OCI-LY3 (cell line): ENCODE results near the gene TMEM30A.

Experiments
- H2AFZ ChIP-seq: fragments of 200-600, 300-600 bp; shearing (Covaris generic); 2 replicates; pipeline ENCODE4 v1.6.0; 2014; ENCODE audit warnings: antibody characterized with exemption, low read depth, low read length
- H3K27ac ChIP-seq: fragments of 200-600, 300-600 bp; sonication (generic); 2 replicates; pipeline ENCODE4 v1.5.1; 2014; ENCODE audit warnings: mild to moderate bottlenecking, low read length, moderate library complexity, mixed read lengths
- H3K27me3 ChIP-seq: fragments of 200-600, 300-600 bp; sonication (generic); 2 replicates; pipeline ENCODE4 v1.6.1; 2014; ENCODE audit warnings: low read depth, low read length, mixed read lengths
- H3K36me3 ChIP-seq: fragments of 200-600, 300-600 bp; sonication (generic); replicated peaks from 2 replicates; pipeline ENCODE3; 2014; ENCODE audit warnings: low read depth, low read length, mixed read lengths
- H3K4me1 ChIP-seq: fragments of 300-600, 200-600 bp; sonication (generic); 2 replicates; pipeline ENCODE4 v1.6.1; 2014; ENCODE audit warnings: low read length, mixed read lengths
- H3K4me2 ChIP-seq: fragments of 200-600, 300-600 bp; sonication (generic); 2 replicates; pipeline ENCODE4 v1.6.1; 2014; ENCODE audit warnings: low read length, mixed read lengths
- H3K4me3 ChIP-seq: fragments of 300-600, 200-600 bp; sonication (generic); 2 replicates; pipeline ENCODE4 v1.5.1; 2014; ENCODE audit warnings: antibody characterized with exemption, mild to moderate bottlenecking, low read length, moderate library complexity
- H3K79me2 ChIP-seq: fragments of 300-600, 200-600 bp; shearing (Covaris generic); 2 replicates; pipeline ENCODE4 v1.6.1; 2014; ENCODE audit warnings: mild to moderate bottlenecking, low read length, mixed read lengths
- H3K9ac ChIP-seq: fragments of 300-600, 200-600 bp; shearing (Covaris generic); 2 replicates; pipeline ENCODE4 v1.6.0; 2014; ENCODE audit warnings: mild to moderate bottlenecking, low read length, moderate library complexity
- H3K9me3 ChIP-seq: fragments of 200-600, 300-600 bp; shearing (Covaris generic); 2 replicates; pipeline ENCODE4 v1.6.1; 2014; ENCODE audit warnings: low read length, mixed read lengths; ENCODE audit not compliant: insufficient read depth
- H4K20me1 ChIP-seq: fragments of 200-600, 300-600 bp; sonication (generic); 2 replicates; pipeline ENCODE4 v1.6.1; 2016; ENCODE audit warnings: low read length, mixed read lengths; ENCODE audit not compliant: insufficient read depth
- EZH2phosphoT487 ChIP-seq: fragments of 200-600 bp; shearing (Covaris generic); IDR thresholded peaks from 2 replicates; pipeline ENCODE4 v1.6.1; 2018; ENCODE audit warnings: antibody characterized with exemption, mixed run types, low read depth
- TF ChIP-seq, protein P1 (sequence below): fragments of 200-600, 300-600 bp; sonication (generic); IDR thresholded peaks from 2 replicates; pipeline ENCODE4 v1.5.1; 2014; ENCODE audit warnings: antibody characterized with exemption, low read length, low read depth

Gene TMEM30A

DNA sequence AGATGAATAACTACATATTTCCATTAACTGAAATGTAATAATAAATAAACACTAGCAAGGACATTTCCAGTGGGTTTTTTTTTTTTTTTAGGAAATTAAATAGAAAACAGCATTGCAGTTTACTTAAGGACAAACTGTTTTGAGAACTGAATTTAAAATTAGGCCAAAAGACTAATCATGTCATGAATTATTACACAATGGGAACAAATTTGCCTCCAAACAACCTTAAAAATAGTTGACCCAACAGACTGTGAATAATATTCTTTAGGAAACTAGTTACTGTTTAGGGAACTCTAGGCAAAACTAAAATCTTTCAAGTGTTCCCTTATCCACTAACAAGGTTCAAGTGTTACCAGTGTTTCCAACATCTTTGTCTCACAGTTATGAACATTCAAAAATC is 62.3 kb downstream of the TMEM30A start:
- H3K27me3 ChIP-seq: no peaks in the 10 kb centered on the region
- H3K9me3 ChIP-seq: no peaks in the 10 kb centered on the region
- H3K9ac ChIP-seq: no peak overlapping the region
- no peaks in the 10 kb centered on the region for H3K79me2 ChIP-seq
- H2AFZ ChIP-seq: no peak overlapping the region
- no peak overlapping the region for H3K4me2 ChIP-seq
- peaks cover 2% of the 10 kb centered on the region for H3K4me1 ChIP-seq
- no peak overlapping the region for H3K27ac ChIP-seq
- no peak for TF ChIP-seq EZH2phosphoT487
- TF ChIP-seq, protein P1, sequence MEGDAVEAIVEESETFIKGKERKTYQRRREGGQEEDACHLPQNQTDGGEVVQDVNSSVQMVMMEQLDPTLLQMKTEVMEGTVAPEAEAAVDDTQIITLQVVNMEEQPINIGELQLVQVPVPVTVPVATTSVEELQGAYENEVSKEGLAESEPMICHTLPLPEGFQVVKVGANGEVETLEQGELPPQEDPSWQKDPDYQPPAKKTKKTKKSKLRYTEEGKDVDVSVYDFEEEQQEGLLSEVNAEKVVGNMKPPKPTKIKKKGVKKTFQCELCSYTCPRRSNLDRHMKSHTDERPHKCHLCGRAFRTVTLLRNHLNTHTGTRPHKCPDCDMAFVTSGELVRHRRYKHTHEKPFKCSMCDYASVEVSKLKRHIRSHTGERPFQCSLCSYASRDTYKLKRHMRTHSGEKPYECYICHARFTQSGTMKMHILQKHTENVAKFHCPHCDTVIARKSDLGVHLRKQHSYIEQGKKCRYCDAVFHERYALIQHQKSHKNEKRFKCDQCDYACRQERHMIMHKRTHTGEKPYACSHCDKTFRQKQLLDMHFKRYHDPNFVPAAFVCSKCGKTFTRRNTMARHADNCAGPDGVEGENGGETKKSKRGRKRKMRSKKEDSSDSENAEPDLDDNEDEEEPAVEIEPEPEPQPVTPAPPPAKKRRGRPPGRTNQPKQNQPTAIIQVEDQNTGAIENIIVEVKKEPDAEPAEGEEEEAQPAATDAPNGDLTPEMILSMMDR: no peak
- no peaks in the 10 kb centered on the region for H3K36me3 ChIP-seq
- no peaks in the 10 kb centered on the region for H4K20me1 ChIP-seq
- H3K4me3 ChIP-seq: no peak overlapping the region

DNA sequence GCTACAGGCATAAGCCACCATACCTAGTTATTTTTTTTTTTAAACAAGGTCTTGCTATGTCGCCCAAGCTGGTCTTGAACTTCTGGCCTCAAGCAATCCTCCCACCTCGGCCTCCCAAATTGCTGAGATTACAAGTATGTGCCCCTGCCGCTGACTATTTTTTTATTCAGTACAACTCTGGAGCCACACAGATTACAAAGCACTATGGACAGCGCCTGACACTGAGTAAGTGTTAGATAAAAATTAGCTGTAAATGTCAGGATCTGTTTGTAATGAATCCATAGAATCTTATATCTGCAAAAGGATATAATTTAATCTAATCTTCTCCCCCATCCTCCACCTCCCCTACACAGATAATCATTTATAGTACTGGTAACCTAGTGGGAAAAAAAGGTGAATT is 63.5 kb downstream of the TMEM30A start:
- Histone ChIP-seq H2AFZ (no peak overlapping the region), H3K4me2 (no peak overlapping the region), H3K79me2 (no peaks in the 10 kb centered on the region), H3K27ac (no peak overlapping the region), H3K4me1 (peaks cover 6% of the 10 kb centered on the region), H3K9me3 (no peaks in the 10 kb centered on the region), H3K9ac (no peak overlapping the region), H3K4me3 (no peak overlapping the region), H3K36me3 (no peaks in the 10 kb centered on the region), H3K27me3 (no peaks in the 10 kb centered on the region), H4K20me1 (no peaks in the 10 kb centered on the region)
- TF ChIP-seq, protein P1: no peak
- no peak for TF ChIP-seq EZH2phosphoT487

DNA sequence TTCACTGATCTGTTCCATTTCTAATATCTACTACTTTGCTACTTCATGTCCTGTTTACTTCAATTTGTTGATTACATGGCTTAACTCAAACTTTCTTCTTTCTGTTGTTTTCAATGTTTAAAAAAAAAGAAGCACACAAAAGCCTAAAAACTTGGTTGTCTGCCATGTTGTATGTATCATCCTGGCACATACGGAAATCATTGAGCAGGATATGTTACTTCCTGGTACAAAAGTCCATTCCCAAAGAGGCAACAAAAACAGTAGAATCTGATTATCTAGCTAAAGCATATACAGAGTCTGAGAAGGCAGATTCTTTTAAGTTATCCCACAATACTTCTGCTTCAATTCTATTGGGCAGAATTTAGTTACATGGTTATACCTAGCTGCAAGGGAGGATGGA is 64.2 kb downstream of the TMEM30A start:
- Histone ChIP-seq H3K9me3 (no peaks in the 10 kb centered on the region), H3K4me3 (no peak overlapping the region), H3K27me3 (no peaks in the 10 kb centered on the region), H3K4me2 (no peak overlapping the region), H3K79me2 (no peaks in the 10 kb centered on the region), H3K9ac (no peak overlapping the region), H3K27ac (no peak overlapping the region), H3K4me1 (peaks cover 6% of the 10 kb centered on the region), H2AFZ (no peak overlapping the region), H3K36me3 (no peaks in the 10 kb centered on the region), H4K20me1 (no peaks in the 10 kb centered on the region)
- TF ChIP-seq EZH2phosphoT487: no peak
- TF ChIP-seq, protein P1: no peak

DNA sequence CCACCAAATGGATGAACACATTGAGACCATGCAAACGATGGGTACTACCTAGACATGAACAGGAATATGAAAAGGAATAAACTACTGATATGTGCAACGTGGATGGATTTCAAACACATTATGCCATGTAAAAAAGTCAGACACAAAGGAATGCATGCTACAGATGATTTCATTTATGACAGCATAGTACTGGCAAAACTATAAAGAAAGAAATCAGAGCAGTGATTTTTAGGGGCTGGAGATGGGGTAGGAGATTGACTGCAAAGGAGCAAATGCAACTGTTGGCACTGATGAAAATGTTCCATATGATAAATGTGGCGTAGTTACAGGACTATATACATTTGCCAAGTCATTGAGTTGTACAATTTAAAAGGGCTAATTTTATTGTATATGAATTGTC is 65.3 kb downstream of the TMEM30A start:
- no peak for TF ChIP-seq EZH2phosphoT487
- TF ChIP-seq, protein P1: no peak
- Histone ChIP-seq H3K79me2 (no peaks in the 10 kb centered on the region), H3K9me3 (no peaks in the 10 kb centered on the region), H3K4me1 (peaks cover 6% of the 10 kb centered on the region), H3K27ac (no peak overlapping the region), H4K20me1 (no peaks in the 10 kb centered on the region), H3K4me3 (no peak overlapping the region), H2AFZ (no peak overlapping the region), H3K4me2 (no peak overlapping the region), H3K27me3 (no peaks in the 10 kb centered on the region), H3K9ac (no peak overlapping the region), H3K36me3 (no peaks in the 10 kb centered on the region)
